Esophagus (tissue), 2 donors: ENCODE data around the gene TELO2. TPM values are rescaled to one million over a fixed set of nuclear protein-coding genes. Genes with fewer than 3 reads are reported as not detected.
A peak's percentile ranks its signal among the peaks of the same experiment; 100 is the strongest.

Experiments
- H3K27ac ChIP-seq, 2 donors: one replicate each; pipeline ENCODE4 v1.5.1; 2013; ENCODE audit warnings: low read depth in 2 of 2, mild to moderate bottlenecking in 2 of 2, inconsistent platforms in 1 of 2, low read length in 1 of 2, moderate library complexity in 1 of 2
- H3K27me3 ChIP-seq, 2 donors: one replicate each; pipeline ENCODE4 v1.6.1; 2013; ENCODE audit warnings: low read length in 2 of 2, control low read depth in 1 of 2, mild to moderate bottlenecking in 1 of 2; ENCODE audit not compliant: insufficient read depth in 2 of 2, control insufficient read depth in 1 of 2
- H3K36me3 ChIP-seq, 2 donors: one replicate each; pipeline ENCODE4 v1.6.1; 2013; ENCODE audit warnings: low read length in 1 of 2; ENCODE audit not compliant: control insufficient read depth in 2 of 2, insufficient read depth in 2 of 2
- H3K4me1 ChIP-seq, 2 donors: one replicate each; pipeline ENCODE4 v1.6.1; 2013; ENCODE audit warnings: low read length in 1 of 2; ENCODE audit not compliant: control insufficient read depth in 2 of 2, insufficient read depth in 2 of 2
- H3K4me3 ChIP-seq, 2 donors: one replicate each; pipeline ENCODE4 v1.5.1; 2013; ENCODE audit warnings: low read length in 2 of 2, mild to moderate bottlenecking in 2 of 2, low read depth in 1 of 2, moderate library complexity in 1 of 2
- H3K9me3 ChIP-seq, 2 donors: one replicate each; pipeline ENCODE4 v1.6.1; 2013; ENCODE audit warnings: mild to moderate bottlenecking in 2 of 2, low read depth in 1 of 2, low read length in 1 of 2, moderate library complexity in 1 of 2; ENCODE audit not compliant: control insufficient read depth in 2 of 2, insufficient read depth in 1 of 2
- WGBS, 2 donors: extraction: QIAGEN DNeasy Blood & Tissue Kit; methylation state at CpG; one replicate each; pipeline ENCODE4 v1.1.7; 2013; 5-methylcytosine and 5-hydroxymethylcytosine counted together
- polyA plus RNA-seq, 2 donors: library from polyadenylated mRNA; stranded (reverse); fragments of 200-250 nt; gene quantifications; one replicate each; pipeline ENCODE4 v1.2.3, GENCODE V29; 2013
- donor health status: healthy with polysubstance abuse.
- donor health status: Bipolar disorder and iron deficiency.

The TELO2 gene
- polyA plus RNA-seq, 2 donors: 32.6 to 60.8 TPM

- Histone ChIP-seq H3K9me3 (no peaks in the 10 kb centered on the region), H3K27me3 (no peaks in the 10 kb centered on the region), H3K36me3 (no peaks in the 10 kb centered on the region), H3K4me1 (peaks cover 0 to 5% of the 10 kb centered on the region in 2 donors), H3K27ac (no peak overlapping the region), H3K4me3 (no peak overlapping the region)
- WGBS, 2 donors: 86 to 87% methylated on average over 24 of the region's 24 CpGs
Measured at GRCh38 chr16:1488054-1488601, 5.0 kb upstream of the TELO2 start.

GRCh38 chr16:1488619-1489018 lies 4.5 kb upstream of the TELO2 start, which contains the start of gene PTX4:
PTX4 (minus strand) TSS chr16:1488944; CDS start chr16:1488909, 35 bp downstream.
- no peak within 1 kb of the TSS for H3K4me3 ChIP-seq
- no peaks in the 10 kb centered on the region for H3K36me3 ChIP-seq
- H3K27me3 ChIP-seq: no peaks in the 10 kb centered on the region
- 82 to 84% methylated on average over 19 of the region's 19 CpGs for WGBS, 2 donors
- no peak within 1 kb of the TSS for H3K27ac ChIP-seq
- peaks cover 0 to 5% of the 10 kb centered on the region in 2 donors for H3K4me1 ChIP-seq
- H3K9me3 ChIP-seq: no peaks in the 10 kb centered on the region

- Histone ChIP-seq H3K9me3 (no peaks in the 10 kb centered on the region), H3K36me3 (no peaks in the 10 kb centered on the region), H3K27me3 (no peaks in the 10 kb centered on the region), H3K27ac (no peak overlapping the region), H3K4me1 (peaks cover 0 to 5% of the 10 kb centered on the region in 2 donors), H3K4me3 (no peak overlapping the region)
- WGBS, 2 donors: 91% methylated on average over 12 of the region's 12 CpGs
Measured at GRCh38 chr16:1489077-1489476, 4.1 kb upstream of the TELO2 start.

- 80 to 81% methylated on average over 12 of the region's 12 CpGs for WGBS, 2 donors
- Histone ChIP-seq H3K27ac (no peak overlapping the region), H3K36me3 (peaks cover 0 to 16% of the 10 kb centered on the region in 2 donors), H3K9me3 (no peaks in the 10 kb centered on the region), H3K4me3 (no peak overlapping the region), H3K4me1 (peaks cover 0 to 12% of the 10 kb centered on the region in 2 donors), H3K27me3 (no peaks in the 10 kb centered on the region)
Measured at GRCh38 chr16:1491327-1491726, 1.8 kb upstream of the TELO2 start.

GRCh38 chr16:1492082-1492922 lies 858 bp upstream of the TELO2 start:
- WGBS, 2 donors: 79 to 88% methylated on average over 23 of the region's 23 CpGs
- H3K9me3 ChIP-seq: no peaks in the 10 kb centered on the region
- peak overlapping the region; percentile 69 to 81 for H3K27ac ChIP-seq
- H3K4me3 ChIP-seq: peak overlapping the region; percentile 44 to 82
- no peaks in the 10 kb centered on the region for H3K27me3 ChIP-seq
- H3K4me1 ChIP-seq: peaks cover 0 to 12% of the 10 kb centered on the region in 2 donors
- peaks cover 0 to 26% of the 10 kb centered on the region in 2 donors for H3K36me3 ChIP-seq

- Histone ChIP-seq H3K4me3 (peak overlapping the region; percentile 82), H3K27ac (peak overlapping the region in 1 of 2 donors; percentile 82), H3K9me3 (no peaks in the 10 kb centered on the region), H3K4me1 (peaks cover 0 to 12% of the 10 kb centered on the region in 2 donors), H3K27me3 (no peaks in the 10 kb centered on the region), H3K36me3 (peaks cover 0 to 31% of the 10 kb centered on the region in 2 donors)
- WGBS, 2 donors: 0 to 2% methylated on average over 28 to 30 of the region's 30 CpGs
Measured at GRCh38 chr16:1493746-1494094, 560 bp downstream of the TELO2 start.

- Histone ChIP-seq H3K9me3 (no peaks in the 10 kb centered on the region), H3K36me3 (peaks cover 0 to 35% of the 10 kb centered on the region in 2 donors), H3K27me3 (no peaks in the 10 kb centered on the region), H3K4me3 (peak overlapping the region; percentile 82), H3K4me1 (peaks cover 0 to 12% of the 10 kb centered on the region in 2 donors), H3K27ac (peak overlapping the region in 1 of 2 donors; percentile 14)
- WGBS, 2 donors: 21 to 27% methylated on average over 21 to 25 of the region's 25 CpGs
Measured at GRCh38 chr16:1494129-1494640, 1.0 kb downstream of the TELO2 start.

GRCh38 chr16:1494711-1495110 lies 1.6 kb downstream of the TELO2 start:
- WGBS, 2 donors: 73 to 81% methylated on average over 13 of the region's 13 CpGs
- Histone ChIP-seq H3K27ac (no peak overlapping the region), H3K36me3 (peaks cover 0 to 37% of the 10 kb centered on the region in 2 donors), H3K4me1 (peaks cover 0 to 12% of the 10 kb centered on the region in 2 donors), H3K27me3 (no peaks in the 10 kb centered on the region), H3K9me3 (no peaks in the 10 kb centered on the region), H3K4me3 (no peak overlapping the region)

- peaks cover 0 to 44% of the 10 kb centered on the region in 2 donors for H3K36me3 ChIP-seq
- no peaks in the 10 kb centered on the region for H3K9me3 ChIP-seq
- H3K27ac ChIP-seq: no peak overlapping the region
- no peaks in the 10 kb centered on the region for H3K27me3 ChIP-seq
- H3K4me1 ChIP-seq: peaks cover 0 to 12% of the 10 kb centered on the region in 2 donors
- 90 to 95% methylated on average over 38 to 39 of the region's 39 CpGs for WGBS, 2 donors
- no peak overlapping the region for H3K4me3 ChIP-seq
Measured at GRCh38 chr16:1495211-1495888, 2.2 kb downstream of the TELO2 start.
